ENCODE results near the gene CRYBA4.

DNA sequence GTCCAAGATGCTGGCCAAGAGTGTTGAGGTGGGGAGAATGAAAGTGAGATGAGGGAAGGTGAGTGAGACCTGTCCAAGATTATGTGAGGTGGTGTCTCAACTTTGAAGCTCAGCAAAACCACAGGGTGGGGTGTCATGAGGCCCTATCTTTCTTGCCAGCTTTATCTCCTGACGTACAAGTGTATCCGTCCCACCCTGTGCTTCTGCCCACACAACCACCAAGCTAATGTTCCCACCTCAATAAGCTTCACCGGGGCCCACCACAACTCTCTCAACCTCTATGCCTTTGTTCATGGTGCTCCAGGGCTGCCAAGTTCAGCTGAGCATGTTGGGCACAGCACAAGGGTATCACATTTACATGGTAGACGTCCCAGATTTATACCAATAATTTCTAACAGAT, 24.7 kb upstream of the CRYBA4 start:
- TF ChIP-seq, protein P1, sequence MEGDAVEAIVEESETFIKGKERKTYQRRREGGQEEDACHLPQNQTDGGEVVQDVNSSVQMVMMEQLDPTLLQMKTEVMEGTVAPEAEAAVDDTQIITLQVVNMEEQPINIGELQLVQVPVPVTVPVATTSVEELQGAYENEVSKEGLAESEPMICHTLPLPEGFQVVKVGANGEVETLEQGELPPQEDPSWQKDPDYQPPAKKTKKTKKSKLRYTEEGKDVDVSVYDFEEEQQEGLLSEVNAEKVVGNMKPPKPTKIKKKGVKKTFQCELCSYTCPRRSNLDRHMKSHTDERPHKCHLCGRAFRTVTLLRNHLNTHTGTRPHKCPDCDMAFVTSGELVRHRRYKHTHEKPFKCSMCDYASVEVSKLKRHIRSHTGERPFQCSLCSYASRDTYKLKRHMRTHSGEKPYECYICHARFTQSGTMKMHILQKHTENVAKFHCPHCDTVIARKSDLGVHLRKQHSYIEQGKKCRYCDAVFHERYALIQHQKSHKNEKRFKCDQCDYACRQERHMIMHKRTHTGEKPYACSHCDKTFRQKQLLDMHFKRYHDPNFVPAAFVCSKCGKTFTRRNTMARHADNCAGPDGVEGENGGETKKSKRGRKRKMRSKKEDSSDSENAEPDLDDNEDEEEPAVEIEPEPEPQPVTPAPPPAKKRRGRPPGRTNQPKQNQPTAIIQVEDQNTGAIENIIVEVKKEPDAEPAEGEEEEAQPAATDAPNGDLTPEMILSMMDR (IDR thresholded peaks at IDR 0.05; ENCODE audit: low read length) = no peak
- TF ChIP-seq EZH2 (IDR thresholded peaks at IDR 0.05; ENCODE audit: borderline replicate concordance, low read length) = no peak
